Liver (tissue), 3 donors: ENCODE measurements around the gene FNBP1L.

ENCODE experiments used
- CTCF ChIP-seq: fragments of 150-350 bp; IDR thresholded peaks from 2 replicates; pipeline ENCODE4 v1.5.1; 2017; ENCODE audit warnings: improper control_type of control experiment, low read depth, low read length; ENCODE audit not compliant: missing input control
- FOXA1 ChIP-seq: IDR thresholded peaks from 2 replicates; pipeline ENCODE4 v1.6.1; 2016; ENCODE audit warnings: antibody characterized with exemption
- GABPA ChIP-seq, 2 donors: IDR thresholded peaks in 1 of 2; conservative IDR thresholded peaks in 1 of 2; 2 replicates each; pipeline ENCODE4 v1.6.1; 2016; ENCODE audit warnings: antibody characterized with exemption in 2 of 2, mild to moderate bottlenecking in 1 of 2, moderate library complexity in 1 of 2
- RAD21 ChIP-seq, 2 donors: IDR thresholded peaks; 2 replicates each; pipeline ENCODE4 v1.6.1; 2016; ENCODE audit warnings: antibody characterized with exemption in 2 of 2, mild to moderate bottlenecking in 2 of 2
- RXRA ChIP-seq, 2 donors: IDR thresholded peaks; 2 replicates each; pipeline ENCODE4 v1.6.1; 2017 to 2018; ENCODE audit warnings: antibody characterized with exemption in 2 of 2, mild to moderate bottlenecking in 1 of 2
- donor health status: healthy.
- donor health status: healthy.

DNA sequence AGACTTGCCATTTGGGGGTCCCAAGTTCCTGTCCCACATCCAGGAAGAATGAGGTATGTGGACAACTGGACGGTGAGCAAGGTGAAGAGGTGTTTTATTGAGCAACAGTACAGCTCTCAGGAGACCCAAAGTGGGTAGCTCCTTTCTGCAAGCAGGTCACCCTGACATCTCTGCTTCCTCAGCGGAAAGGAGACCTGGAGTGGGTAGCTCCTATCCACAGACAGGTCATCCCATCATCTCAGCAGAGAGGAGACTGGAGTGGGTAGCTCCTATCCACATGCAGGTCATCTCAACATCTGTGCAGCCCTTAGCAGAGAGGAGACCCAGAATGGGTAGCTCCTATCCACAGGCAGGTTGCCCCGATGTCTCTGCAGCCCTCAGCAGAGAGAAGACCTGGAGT lies 13.8 kb upstream of the FNBP1L start:
- TF ChIP-seq CTCF (no peak), GABPA (IDR thresholded peaks at IDR 0.05 in 1 of 2, conservative IDR thresholded peaks at IDR 0.05 in 1 of 2) (no peak), RAD21 (IDR thresholded peaks at IDR 0.05) (no peak), FOXA1 (no peak), RXRA (IDR thresholded peaks at IDR 0.05) (no peak)
